22Rv1 (cell line): Measurements from ENCODE around the gene AGAP1.

Source experiments
- H3K27ac ChIP-seq: fragments of 450-650 bp; 2 replicates; pipeline ENCODE4 v1.5.1; 2017
- CTCF ChIP-seq: fragments of 450-650 bp; IDR thresholded peaks from 2 replicates; pipeline ENCODE4 v1.5.1; 2017; ENCODE audit warnings: mild to moderate bottlenecking
- ZFX ChIP-seq: fragments of 450-650 bp; IDR thresholded peaks from 2 replicates; pipeline ENCODE4 v1.6.1; 2017; ENCODE audit warnings: antibody characterized with exemption, borderline replicate concordance

AGAP1 gene

GRCh38 chr2:235958931-235959410, 465.1 kb downstream of the AGAP1 start:
- H3K27ac ChIP-seq = no peak overlapping the region
- TF ChIP-seq CTCF (no peak), ZFX (no peak)

GRCh38 chr2:235960011-235960715, 466.3 kb downstream of the AGAP1 start:
- TF ChIP-seq CTCF = no peak
- no peak for TF ChIP-seq ZFX
- H3K27ac ChIP-seq = no peak overlapping the region

DNA sequence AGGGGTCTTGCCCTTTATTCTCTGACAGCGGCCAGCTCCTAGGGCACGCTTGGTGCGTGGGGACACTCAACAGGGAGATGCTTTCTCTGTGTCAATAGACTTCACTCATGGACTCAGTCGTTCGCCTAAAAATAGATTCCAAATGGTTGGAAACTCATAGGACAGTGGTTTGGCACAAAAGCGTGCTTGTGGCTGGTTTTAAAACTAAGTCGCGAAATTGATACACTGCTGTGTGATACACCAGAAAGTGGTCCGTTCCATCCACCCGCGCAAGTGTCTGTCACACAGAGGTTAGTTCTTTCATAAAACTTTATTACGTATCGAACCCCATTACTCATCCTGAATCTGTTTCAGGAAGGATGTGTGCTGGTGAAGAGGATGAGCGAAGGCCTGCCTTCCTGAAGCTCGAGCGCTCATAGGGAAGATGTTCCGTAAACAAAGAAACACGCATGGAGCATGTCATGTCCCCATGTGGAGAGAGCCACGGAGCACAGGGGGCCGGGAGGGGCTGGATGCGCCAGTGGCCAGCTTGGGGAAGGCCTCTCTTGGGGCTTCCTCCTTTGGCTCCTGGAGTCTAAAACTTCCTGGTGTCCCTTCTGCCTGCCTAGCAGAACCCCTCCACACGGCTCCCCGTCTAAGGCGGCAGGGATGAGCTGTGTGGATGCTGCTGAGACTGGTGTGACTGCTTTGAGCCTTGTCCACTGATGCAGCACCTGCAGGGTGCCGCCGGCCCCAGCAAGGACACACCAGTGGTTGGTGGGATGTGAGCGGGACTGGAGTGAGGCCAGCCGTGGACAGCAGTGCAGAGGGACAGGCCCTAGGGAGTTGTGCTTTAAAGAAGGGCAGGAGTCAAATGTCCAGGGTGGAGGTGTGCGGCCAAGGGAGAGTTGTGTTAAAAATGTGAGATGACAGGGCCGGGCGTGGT, 467.1 kb downstream of the AGAP1 start:
- no peak for TF ChIP-seq ZFX
- TF ChIP-seq CTCF = no peak
- H3K27ac ChIP-seq = no peak overlapping the region

DNA sequence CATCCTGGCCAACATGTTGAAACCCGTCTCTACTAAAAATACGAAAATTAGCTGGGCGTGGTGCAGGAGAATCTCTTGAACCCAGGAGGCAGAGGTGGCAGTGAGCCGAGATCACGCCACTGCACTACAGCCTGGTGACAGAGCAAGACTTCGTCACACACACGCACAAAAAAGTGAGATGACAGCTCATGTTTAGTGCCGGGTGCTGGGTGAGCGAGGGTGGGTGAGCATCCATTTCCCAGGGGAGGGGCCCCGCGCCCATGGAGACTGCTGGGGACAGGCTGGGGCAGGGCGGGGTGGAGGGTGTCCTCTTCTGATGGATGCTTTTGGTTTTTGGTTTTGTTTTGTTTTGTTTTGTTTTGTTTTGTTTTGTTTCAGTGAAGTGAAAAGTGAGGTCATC, 467.9 kb downstream of the AGAP1 start:
- TF ChIP-seq ZFX = no peak
- no peak for TF ChIP-seq CTCF
- H3K27ac ChIP-seq = no peak overlapping the region

GRCh38 chr2:235963853-235964577, 470.2 kb downstream of the AGAP1 start:
- H3K27ac ChIP-seq = no peak overlapping the region
- TF ChIP-seq ZFX = no peak
- TF ChIP-seq CTCF = no peak

DNA sequence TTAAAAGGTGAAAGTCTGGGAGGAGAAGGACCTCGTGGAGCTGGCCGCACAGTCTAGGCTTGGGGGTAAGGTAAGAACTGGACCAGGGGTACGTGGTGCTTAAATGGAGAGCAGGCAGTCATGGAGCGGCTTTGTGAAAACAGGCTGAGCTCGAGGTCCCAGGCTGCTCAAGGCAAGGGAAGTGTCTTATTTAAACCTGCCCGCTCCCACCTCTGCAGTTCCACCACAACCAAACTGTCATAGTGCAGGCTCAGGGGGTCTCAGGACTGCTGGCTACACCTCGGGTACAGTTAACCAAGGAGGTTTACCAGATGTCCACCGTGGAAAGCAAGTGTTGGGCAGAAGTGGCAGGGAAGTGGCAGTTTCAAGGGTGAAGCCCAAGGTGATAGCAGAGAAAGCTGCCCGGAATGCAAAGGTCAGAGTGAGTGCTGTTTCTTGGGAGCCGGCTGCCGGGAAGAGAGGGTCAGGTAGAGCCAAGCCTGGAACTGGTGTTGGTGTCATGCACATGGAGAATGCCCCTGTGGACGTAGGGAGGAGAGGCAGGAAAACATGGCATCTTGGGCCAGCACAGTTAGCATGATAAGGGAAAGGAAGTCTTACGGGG, 471.0 kb downstream of the AGAP1 start:
- H3K27ac ChIP-seq = no peak overlapping the region
- no peak for TF ChIP-seq CTCF
- no peak for TF ChIP-seq ZFX
